Measurements from ENCODE around the gene PPP1R3F. TPM values are rescaled to one million over a fixed set of nuclear protein-coding genes. Genes with fewer than 3 reads are reported as not detected.
A peak's percentile ranks its signal among the peaks of the same experiment; 100 is the strongest.
"Not testable (repeated sequence)": the region's sequence is repeated elsewhere in the genome, so short reads cannot be mapped to it uniquely, and the experiment has no call there.

The PPP1R3F gene
- polyA plus RNA-seq, 3 donors: 0.47 to 1.6 (median 1.6) TPM

- Histone ChIP-seq H3K36me3 (replicated peaks in 1 of 2; ENCODE audit: control insufficient read depth in 1 of 2, insufficient read depth in 2 of 2, low read length in 2 of 2) (no peaks in the 10 kb centered on the region), H3K27me3 (ENCODE audit: control insufficient read depth in 2 of 2, insufficient read depth in 2 of 2, low read length in 2 of 2) (no peaks in the 10 kb centered on the region), H3K27ac (ENCODE audit: low read depth in 1 of 2, low read length in 2 of 2) (peak overlapping the region in 1 of 2 donors; percentile 40), H3K9ac (ENCODE audit: insufficient read depth, low read length, poor library complexity, severe bottlenecking) (no peak overlapping the region), H2AFZ (ENCODE audit: insufficient read depth, low read depth, low read length, poor library complexity, severe bottlenecking) (no peak overlapping the region), H3K4me3 (replicated peaks in 1 of 3; ENCODE audit: low read depth in 2 of 3, low read length in 3 of 3) (no peak overlapping the region), H3K4me2 (replicated peaks; ENCODE audit: extremely low read depth, low read length, poor library complexity, severe bottlenecking) (no peak overlapping the region), H3K9me3 (replicated peaks in 1 of 2; ENCODE audit: control insufficient read depth in 1 of 2, insufficient read depth in 1 of 2, low read length in 2 of 2) (no peaks in the 10 kb centered on the region), H3K79me2 (ENCODE audit: insufficient read depth, low read length) (no peaks in the 10 kb centered on the region), H3K4me1 (ENCODE audit: control insufficient read depth in 1 of 2, insufficient read depth in 2 of 2, low read length in 2 of 2) (peaks cover 21 to 46% of the 10 kb centered on the region in 2 donors), H4K20me1 (ENCODE audit: insufficient read depth, low read length) (no peaks in the 10 kb centered on the region)
- Mint-ChIP-seq H3K9me3 (no peaks in the 10 kb centered on the region), H3K4me3 (no peak overlapping the region), H3K36me3 (no peaks in the 10 kb centered on the region), H3K4me1 (peaks cover 43% of the 10 kb centered on the region), H3K27me3 (ENCODE audit: low read depth in 3 of 3) (no peaks in the 10 kb centered on the region), H3K27ac (peak overlapping the region in 1 of 7 donors; percentile 54)
- whole genome bisulfite sequencing (ENCODE audit: insufficient coverage): 100% methylated on average over 1 of the region's 4 CpGs
- no peak for DNase-seq
- TF ChIP-seq, protein P1, sequence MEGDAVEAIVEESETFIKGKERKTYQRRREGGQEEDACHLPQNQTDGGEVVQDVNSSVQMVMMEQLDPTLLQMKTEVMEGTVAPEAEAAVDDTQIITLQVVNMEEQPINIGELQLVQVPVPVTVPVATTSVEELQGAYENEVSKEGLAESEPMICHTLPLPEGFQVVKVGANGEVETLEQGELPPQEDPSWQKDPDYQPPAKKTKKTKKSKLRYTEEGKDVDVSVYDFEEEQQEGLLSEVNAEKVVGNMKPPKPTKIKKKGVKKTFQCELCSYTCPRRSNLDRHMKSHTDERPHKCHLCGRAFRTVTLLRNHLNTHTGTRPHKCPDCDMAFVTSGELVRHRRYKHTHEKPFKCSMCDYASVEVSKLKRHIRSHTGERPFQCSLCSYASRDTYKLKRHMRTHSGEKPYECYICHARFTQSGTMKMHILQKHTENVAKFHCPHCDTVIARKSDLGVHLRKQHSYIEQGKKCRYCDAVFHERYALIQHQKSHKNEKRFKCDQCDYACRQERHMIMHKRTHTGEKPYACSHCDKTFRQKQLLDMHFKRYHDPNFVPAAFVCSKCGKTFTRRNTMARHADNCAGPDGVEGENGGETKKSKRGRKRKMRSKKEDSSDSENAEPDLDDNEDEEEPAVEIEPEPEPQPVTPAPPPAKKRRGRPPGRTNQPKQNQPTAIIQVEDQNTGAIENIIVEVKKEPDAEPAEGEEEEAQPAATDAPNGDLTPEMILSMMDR (IDR thresholded peaks at IDR 0.05): no peak
- intact Hi-C loops (cut with micrococcal nuclease): no loop called here
Observed at GRCh38 chrX:49316085-49316484, 46.5 kb downstream of the PPP1R3F start.

DNA sequence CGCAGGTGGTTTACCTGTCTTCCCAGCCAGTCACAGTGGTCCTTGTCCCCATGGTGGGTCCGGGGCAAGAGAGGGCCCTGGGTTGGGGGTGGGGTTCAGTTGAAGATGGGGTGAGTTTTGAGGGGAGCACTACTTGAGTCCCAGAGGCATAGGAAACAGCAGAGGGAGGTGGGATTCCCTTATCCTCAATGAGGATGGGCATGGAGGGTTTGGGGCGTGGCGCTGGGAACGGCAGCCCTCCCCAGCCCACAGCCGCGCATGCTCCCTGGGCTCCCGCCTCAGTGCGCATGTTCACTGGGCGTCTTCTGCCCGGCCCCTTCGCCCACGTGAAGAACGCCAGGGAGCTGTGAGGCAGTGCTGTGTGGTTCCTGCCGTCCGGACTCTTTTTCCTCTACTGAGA lies 52.1 kb downstream of the PPP1R3F start, which contains the start of gene GAGE12J:
GAGE12J (plus strand) TSS at position 301 of the 400 bp plus-strand sequence. CDS start 1,157 bp downstream, outside the sequence.
- H3K79me2 ChIP-seq (ENCODE audit: insufficient read depth, low read length); H3K9me3 ChIP-seq (replicated peaks in 1 of 2; ENCODE audit: control insufficient read depth in 1 of 2, insufficient read depth in 1 of 2, low read length in 2 of 2); H3K4me1 ChIP-seq (ENCODE audit: control insufficient read depth in 1 of 2, insufficient read depth in 2 of 2, low read length in 2 of 2); H3K27ac ChIP-seq (ENCODE audit: low read depth in 1 of 2, low read length in 2 of 2); H4K20me1 ChIP-seq (ENCODE audit: insufficient read depth, low read length); H3K27ac Mint-ChIP-seq; H3K4me3 ChIP-seq (replicated peaks in 1 of 3; ENCODE audit: low read depth in 2 of 3, low read length in 3 of 3); H3K27me3 Mint-ChIP-seq (ENCODE audit: low read depth in 3 of 3); H2AFZ ChIP-seq (ENCODE audit: insufficient read depth, low read depth, low read length, poor library complexity, severe bottlenecking); H3K9me3 Mint-ChIP-seq; H3K4me2 ChIP-seq (replicated peaks; ENCODE audit: extremely low read depth, low read length, poor library complexity, severe bottlenecking); DNase-seq; H3K4me1 Mint-ChIP-seq; H3K36me3 ChIP-seq (replicated peaks in 1 of 2; ENCODE audit: control insufficient read depth in 1 of 2, insufficient read depth in 2 of 2, low read length in 2 of 2); H3K4me3 Mint-ChIP-seq; H3K36me3 Mint-ChIP-seq; intact Hi-C loops (cut with micrococcal nuclease); H3K27me3 ChIP-seq (ENCODE audit: control insufficient read depth in 2 of 2, insufficient read depth in 2 of 2, low read length in 2 of 2); H3K9ac ChIP-seq (ENCODE audit: insufficient read depth, low read length, poor library complexity, severe bottlenecking): not testable (repeated sequence)
- no CpG with 5 or more reads among the region's 16 CpGs for WGBS (ENCODE audit: insufficient coverage)

DNA sequence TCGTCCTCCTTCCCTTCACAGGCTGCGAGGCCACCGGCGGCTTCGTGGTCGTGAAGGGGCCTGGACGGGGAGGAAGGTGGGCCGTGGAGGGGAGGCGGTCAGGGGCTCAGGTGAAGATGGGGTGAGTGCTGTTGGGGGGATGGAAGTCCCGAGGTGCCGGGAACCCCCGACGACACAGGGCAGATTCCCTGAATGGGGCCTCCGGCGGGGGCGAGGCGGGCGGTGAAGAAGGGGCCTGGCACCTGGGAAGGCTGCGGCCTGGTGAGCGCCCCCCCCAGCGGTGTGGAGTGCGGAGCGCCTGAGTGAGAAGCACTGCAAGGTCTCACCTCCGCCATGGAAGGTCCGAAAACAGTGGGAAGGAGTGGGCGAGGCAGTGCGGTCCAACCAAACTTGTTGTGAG lies 52.7 kb downstream of the PPP1R3F start:
- H3K27me3 ChIP-seq (ENCODE audit: control insufficient read depth in 2 of 2, insufficient read depth in 2 of 2, low read length in 2 of 2); H4K20me1 ChIP-seq (ENCODE audit: insufficient read depth, low read length); H2AFZ ChIP-seq (ENCODE audit: insufficient read depth, low read depth, low read length, poor library complexity, severe bottlenecking); intact Hi-C loops (cut with micrococcal nuclease); H3K9ac ChIP-seq (ENCODE audit: insufficient read depth, low read length, poor library complexity, severe bottlenecking); H3K27ac ChIP-seq (ENCODE audit: low read depth in 1 of 2, low read length in 2 of 2); H3K79me2 ChIP-seq (ENCODE audit: insufficient read depth, low read length); H3K9me3 ChIP-seq (replicated peaks in 1 of 2; ENCODE audit: control insufficient read depth in 1 of 2, insufficient read depth in 1 of 2, low read length in 2 of 2); H3K4me3 ChIP-seq (replicated peaks in 1 of 3; ENCODE audit: low read depth in 2 of 3, low read length in 3 of 3); H3K9me3 Mint-ChIP-seq; DNase-seq; H3K4me2 ChIP-seq (replicated peaks; ENCODE audit: extremely low read depth, low read length, poor library complexity, severe bottlenecking); H3K4me3 Mint-ChIP-seq; H3K36me3 ChIP-seq (replicated peaks in 1 of 2; ENCODE audit: control insufficient read depth in 1 of 2, insufficient read depth in 2 of 2, low read length in 2 of 2); H3K4me1 Mint-ChIP-seq; H3K27ac Mint-ChIP-seq; H3K36me3 Mint-ChIP-seq; H3K27me3 Mint-ChIP-seq (ENCODE audit: low read depth in 3 of 3); H3K4me1 ChIP-seq (ENCODE audit: control insufficient read depth in 1 of 2, insufficient read depth in 2 of 2, low read length in 2 of 2): not testable (repeated sequence)
- no CpG with 5 or more reads among the region's 27 CpGs for WGBS (ENCODE audit: insufficient coverage)

GRCh38 chrX:49323735-49324134 lies 54.1 kb downstream of the PPP1R3F start:
- H3K79me2 ChIP-seq (ENCODE audit: insufficient read depth, low read length); H3K27me3 Mint-ChIP-seq (ENCODE audit: low read depth in 3 of 3); H3K4me1 ChIP-seq (ENCODE audit: control insufficient read depth in 1 of 2, insufficient read depth in 2 of 2, low read length in 2 of 2); H3K36me3 ChIP-seq (replicated peaks in 1 of 2; ENCODE audit: control insufficient read depth in 1 of 2, insufficient read depth in 2 of 2, low read length in 2 of 2); H3K4me3 ChIP-seq (replicated peaks in 1 of 3; ENCODE audit: low read depth in 2 of 3, low read length in 3 of 3); H3K9me3 ChIP-seq (replicated peaks in 1 of 2; ENCODE audit: control insufficient read depth in 1 of 2, insufficient read depth in 1 of 2, low read length in 2 of 2); DNase-seq; H3K27ac ChIP-seq (ENCODE audit: low read depth in 1 of 2, low read length in 2 of 2); H3K36me3 Mint-ChIP-seq; H3K9me3 Mint-ChIP-seq; H3K4me1 Mint-ChIP-seq; H3K4me3 Mint-ChIP-seq; H4K20me1 ChIP-seq (ENCODE audit: insufficient read depth, low read length); H3K9ac ChIP-seq (ENCODE audit: insufficient read depth, low read length, poor library complexity, severe bottlenecking); H3K27me3 ChIP-seq (ENCODE audit: control insufficient read depth in 2 of 2, insufficient read depth in 2 of 2, low read length in 2 of 2); intact Hi-C loops (cut with micrococcal nuclease); H3K27ac Mint-ChIP-seq; H2AFZ ChIP-seq (ENCODE audit: insufficient read depth, low read depth, low read length, poor library complexity, severe bottlenecking); H3K4me2 ChIP-seq (replicated peaks; ENCODE audit: extremely low read depth, low read length, poor library complexity, severe bottlenecking): not testable (repeated sequence)
- no CpG with 5 or more reads among the region's 7 CpGs for WGBS (ENCODE audit: insufficient coverage)

Measured in CD14-positive monocyte (primary cell).